BJ (cell line): ENCODE data around the gene PERM1. TPM values are rescaled to one million over a fixed set of nuclear protein-coding genes. Genes with fewer than 3 reads are reported as not detected.

Source experiments
- CTCF ChIA-PET: fragments of 350-600 bp; formaldehyde crosslinking; extraction: SDS; loops from one replicate; lab custom pipeline; 2021; ENCODE audit warnings: antibody characterized with exemption, inconsistent platforms; lab: Yijun Ruan, JAX
- POLR2A ChIA-PET: fragments of 300-600 bp; sonication (Branson Sonifier 250); formaldehyde crosslinking; extraction: SDS; loops from one replicate; lab custom pipeline; 2021; ENCODE audit warnings: antibody characterized with exemption; lab: Charles Lee
- DNase-seq: peaks from one replicate; pipeline ENCODE4 v3.0.0-alpha.2; 2011; ENCODE audit warnings: low read depth
- H3K27me3 ChIP-seq: 2 replicates; pipeline ENCODE4 v1.6.0; 2011; ENCODE audit warnings: low read length; ENCODE audit not compliant: control insufficient read depth, insufficient read depth
- H3K36me3 ChIP-seq: 2 replicates; pipeline ENCODE4 v1.5.1; 2011; ENCODE audit warnings: low read length; ENCODE audit not compliant: control insufficient read depth, insufficient read depth
- H3K4me3 ChIP-seq: 2 replicates; pipeline ENCODE4 v1.5.1; 2011; ENCODE audit warnings: low read depth, mild to moderate bottlenecking, control low read depth, low read length
- CTCF ChIP-seq: IDR thresholded peaks from 2 replicates; pipeline ENCODE4 v1.5.1; 2011; ENCODE audit warnings: low read depth, mild to moderate bottlenecking, control low read depth, inconsistent platforms, low read length, moderate library complexity; ENCODE audit not compliant: insufficient read depth
- polyA plus RNA-seq: library from polyadenylated mRNA; depleted of rRNA; stranded (reverse); fragments of >200 nt; gene quantifications from 2 replicates; pipeline ENCODE4 v1.2.3, GENCODE V29; 2011

PERM1 gene
- polyA plus RNA-seq, 1 experiment: not detected

DNA sequence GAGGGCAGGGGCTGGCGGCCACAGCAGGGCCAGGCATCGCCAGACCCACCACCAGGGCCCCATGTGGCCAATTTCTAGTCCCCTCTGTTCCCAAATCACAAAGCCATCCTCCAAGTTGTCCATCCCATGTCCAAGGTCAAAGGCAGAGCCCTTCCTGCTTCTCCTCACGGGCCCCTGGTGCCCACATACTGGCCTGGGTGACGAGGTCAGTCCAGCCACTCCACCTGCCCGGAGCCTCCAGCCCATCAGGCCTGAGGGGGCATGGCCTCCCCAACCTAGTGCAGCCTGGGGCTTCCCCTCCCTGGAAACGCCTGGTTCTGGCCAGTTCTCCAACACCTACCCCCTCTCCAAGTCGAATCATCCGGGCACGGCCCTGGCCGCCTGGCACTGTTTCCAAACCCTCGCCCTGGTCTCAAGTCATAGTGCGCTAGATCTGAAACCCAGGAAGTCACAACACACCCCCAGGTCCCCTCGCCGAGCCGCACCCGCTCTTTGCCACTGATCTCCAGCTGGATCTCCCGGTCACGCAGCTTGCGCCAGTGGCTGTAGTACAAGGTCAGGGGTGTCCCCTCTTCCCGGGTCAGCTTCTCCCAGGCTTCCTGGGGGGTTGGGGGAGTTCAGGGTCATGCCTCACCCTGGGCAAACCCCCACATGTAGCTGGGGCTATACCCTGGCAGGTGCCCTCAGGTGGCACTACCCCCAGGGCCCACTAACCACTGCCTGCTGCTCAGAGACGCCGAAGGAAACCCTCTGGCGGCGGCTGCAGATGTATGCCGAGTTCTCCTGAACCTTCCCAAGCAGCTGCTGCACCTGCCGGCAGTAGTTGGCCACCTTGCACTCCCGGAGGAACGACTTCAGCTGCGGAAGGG, 36.0 kb downstream of the PERM1 start:
- H3K27me3 ChIP-seq: no peaks in the 10 kb centered on the region
- peaks cover 32% of the 10 kb centered on the region for H3K36me3 ChIP-seq
- no peak for TF ChIP-seq CTCF
- H3K4me3 ChIP-seq: no peak overlapping the region
- POLR2A ChIA-PET: no interaction called here
- no peak for DNase-seq
- CTCF ChIA-PET: no interaction called here

GRCh38 chr1:944341-945325, 37.3 kb downstream of the PERM1 start:
- ChIA-PET CTCF (no interaction called here), POLR2A (no interaction called here)
- H3K36me3 ChIP-seq: peaks cover 22% of the 10 kb centered on the region
- no peaks in the 10 kb centered on the region for H3K27me3 ChIP-seq
- H3K4me3 ChIP-seq: no peak overlapping the region
- no peak for TF ChIP-seq CTCF
- DNase-seq: no peak

DNA sequence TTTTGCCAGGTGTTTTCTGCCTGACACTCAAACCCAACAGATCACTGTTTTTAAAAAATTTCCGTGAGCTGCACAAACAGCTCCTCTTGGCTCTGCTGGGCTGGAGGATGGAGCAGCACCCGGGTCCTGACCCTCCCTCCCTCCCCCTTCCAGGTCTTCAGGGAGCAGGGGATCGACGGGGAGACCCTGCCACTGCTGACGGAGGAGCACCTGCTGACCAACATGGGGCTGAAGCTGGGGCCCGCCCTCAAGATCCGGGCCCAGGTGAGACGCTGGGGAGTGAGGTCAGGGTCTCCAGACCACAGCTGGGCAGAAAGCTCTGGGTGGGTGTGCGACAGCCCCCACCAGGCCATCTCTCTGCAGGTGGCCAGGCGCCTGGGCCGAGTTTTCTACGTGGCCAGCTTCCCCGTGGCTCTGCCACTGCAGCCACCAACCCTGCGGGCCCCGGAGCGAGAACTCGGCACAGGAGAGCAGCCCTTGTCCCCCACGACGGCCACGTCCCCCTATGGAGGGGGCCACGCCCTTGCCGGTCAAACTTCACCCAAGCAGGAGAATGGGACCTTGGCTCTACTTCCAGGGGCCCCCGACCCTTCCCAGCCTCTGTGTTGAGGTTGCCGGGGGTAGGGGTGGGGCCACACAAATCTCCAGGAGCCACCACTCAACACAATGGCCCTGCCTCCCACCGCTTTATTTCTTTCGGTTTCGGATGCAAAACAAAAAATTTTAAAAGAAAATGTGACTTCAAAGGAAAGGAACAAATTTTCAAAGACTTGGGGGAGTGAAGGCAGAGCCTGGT, 38.1 kb downstream of the PERM1 start:
- POLR2A ChIA-PET: no interaction called here
- H3K27me3 ChIP-seq: no peaks in the 10 kb centered on the region
- DNase-seq: no peak
- CTCF ChIA-PET: no interaction called here
- H3K4me3 ChIP-seq: no peak overlapping the region
- peaks cover 14% of the 10 kb centered on the region for H3K36me3 ChIP-seq
- no peak for TF ChIP-seq CTCF

- Histone ChIP-seq H3K27me3 (no peaks in the 10 kb centered on the region), H3K36me3 (peaks cover 8% of the 10 kb centered on the region), H3K4me3 (no peak overlapping the region)
- ChIA-PET CTCF (interaction anchor here (0.6 to 1.4 kb wide), 3 partner anchors 8 to 69 kb away, joined by 3 to 5 read pairs (median 3); no protein-coding TSS in a partner anchor), POLR2A (no interaction called here)
- DNase-seq: no peak
- no peak for TF ChIP-seq CTCF
These were observed 38.9 kb downstream of the PERM1 start for GRCh38 chr1:942864-943533.
